ENCODE results near the gene ALDOC.
"Not testable (repeated sequence)": the region's sequence is repeated elsewhere in the genome, so short reads cannot be mapped to it uniquely, and the experiment has no call there.

The ALDOC gene

GRCh38 chr17:28577466-28577824 lies 750 bp upstream of the ALDOC start:
- no peak overlapping the region for H3K23ac ChIP-seq (ENCODE audit: low read length in 2 of 2)
- no peak overlapping the region for H3K4me3 ChIP-seq (ENCODE audit: insufficient read depth in 1 of 2, low read depth in 1 of 2, low read length in 2 of 2)
- no peaks in the 10 kb centered on the region for H3K79me1 ChIP-seq (replicated peaks; ENCODE audit: low read length, poor library complexity, severe bottlenecking)
- H3K4me2 ChIP-seq (ENCODE audit: low read length, poor library complexity, severe bottlenecking), result no peak overlapping the region
- H2BK120ac ChIP-seq (ENCODE audit: low read depth, low read length), result no peak overlapping the region
- H3K27ac ChIP-seq (ENCODE audit: low read length, poor library complexity, severe bottlenecking), result no peak overlapping the region
- no peaks in the 10 kb centered on the region for H3K27me3 ChIP-seq (ENCODE audit: control insufficient read depth in 1 of 2, insufficient read depth in 1 of 2, low read length in 2 of 2)
- H2AK5ac ChIP-seq (ENCODE audit: low read length, severe bottlenecking), result no peak overlapping the region
- no peak overlapping the region for H3K14ac ChIP-seq (ENCODE audit: low read length in 2 of 2)
- no peak overlapping the region for H2BK5ac ChIP-seq (ENCODE audit: low read depth, low read length, poor library complexity, severe bottlenecking)
- 100% methylated on average over 2 of the region's 3 CpGs for WGBS
- no peak overlapping the region for H4K8ac ChIP-seq (ENCODE audit: low read length)
- no peaks in the 10 kb centered on the region for H3K9me3 ChIP-seq (ENCODE audit: control insufficient read depth, low read length)
- no peak overlapping the region for H2AFZ ChIP-seq (ENCODE audit: low read depth, low read length)
- no peak overlapping the region for H4K91ac ChIP-seq (ENCODE audit: low read length)
- no peak overlapping the region for H3K18ac ChIP-seq (ENCODE audit: low read depth in 1 of 2, low read length in 2 of 2)
- no peak overlapping the region for H3K4ac ChIP-seq (ENCODE audit: low read depth in 1 of 2, low read length in 2 of 2)
- peaks cover 22 to 43% of the 10 kb centered on the region in 2 experiments for H3K36me3 ChIP-seq (ENCODE audit: control insufficient read depth in 1 of 2, insufficient read depth in 2 of 2, low read depth in 1 of 2, low read length in 2 of 2)
- no peak overlapping the region for H2BK15ac ChIP-seq (ENCODE audit: low read depth, poor library complexity, severe bottlenecking)
- no peak overlapping the region for H3K9ac ChIP-seq (ENCODE audit: low read length)
- no peak overlapping the region for H2BK12ac ChIP-seq (ENCODE audit: low read length in 2 of 2)
- peaks cover 9% of the 10 kb centered on the region for H3K4me1 ChIP-seq (ENCODE audit: control insufficient read depth, insufficient read depth, low read depth, low read length)
- no peak for DNase-seq

DNA sequence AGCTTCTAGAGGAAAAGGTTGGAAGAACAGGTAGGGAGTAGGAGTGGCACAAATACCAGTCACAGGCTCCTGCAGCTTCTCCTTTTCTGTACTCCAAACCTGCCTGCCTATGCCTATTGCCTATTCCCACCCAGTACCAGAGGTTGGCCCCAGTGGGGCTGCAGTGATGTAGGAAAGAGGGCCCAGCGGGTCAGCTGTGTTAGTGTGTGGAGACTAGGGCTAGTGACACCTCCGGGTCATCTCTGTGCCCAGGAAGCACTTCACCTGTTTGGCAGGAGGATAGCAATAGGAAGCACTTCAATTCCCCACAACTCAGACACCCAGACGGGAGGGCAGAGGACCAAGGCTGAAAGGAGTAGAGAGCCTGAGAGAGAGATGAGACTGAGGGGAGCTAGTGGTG lies 679 bp downstream of the ALDOC start:
- H2BK12ac ChIP-seq (ENCODE audit: low read length in 2 of 2); H3K27me3 ChIP-seq (ENCODE audit: control insufficient read depth in 1 of 2, insufficient read depth in 1 of 2, low read length in 2 of 2); H2BK15ac ChIP-seq (ENCODE audit: low read depth, poor library complexity, severe bottlenecking); H3K4ac ChIP-seq (ENCODE audit: low read depth in 1 of 2, low read length in 2 of 2); H2AK5ac ChIP-seq (ENCODE audit: low read length, severe bottlenecking); H3K9me3 ChIP-seq (ENCODE audit: control insufficient read depth, low read length); H4K8ac ChIP-seq (ENCODE audit: low read length); H2AFZ ChIP-seq (ENCODE audit: low read depth, low read length); H3K4me3 ChIP-seq (ENCODE audit: insufficient read depth in 1 of 2, low read depth in 1 of 2, low read length in 2 of 2); H3K79me1 ChIP-seq (replicated peaks; ENCODE audit: low read length, poor library complexity, severe bottlenecking); H3K14ac ChIP-seq (ENCODE audit: low read length in 2 of 2); H3K23ac ChIP-seq (ENCODE audit: low read length in 2 of 2); H3K4me2 ChIP-seq (ENCODE audit: low read length, poor library complexity, severe bottlenecking); DNase-seq; H3K27ac ChIP-seq (ENCODE audit: low read length, poor library complexity, severe bottlenecking); H3K18ac ChIP-seq (ENCODE audit: low read depth in 1 of 2, low read length in 2 of 2); H2BK120ac ChIP-seq (ENCODE audit: low read depth, low read length); H2BK5ac ChIP-seq (ENCODE audit: low read depth, low read length, poor library complexity, severe bottlenecking); H3K9ac ChIP-seq (ENCODE audit: low read length); H4K91ac ChIP-seq (ENCODE audit: low read length): not testable (repeated sequence)
- WGBS, result 54% methylated on average over 2 of the region's 3 CpGs
- Histone ChIP-seq H3K36me3 (ENCODE audit: control insufficient read depth in 1 of 2, insufficient read depth in 2 of 2, low read depth in 1 of 2, low read length in 2 of 2) (peaks cover 22 to 36% of the 10 kb centered on the region in 2 experiments), H3K4me1 (ENCODE audit: control insufficient read depth, insufficient read depth, low read depth, low read length) (peaks cover 11% of the 10 kb centered on the region)

GRCh38 chr17:28575126-28575795 lies 1.4 kb downstream of the ALDOC start:
- no peak overlapping the region for H4K91ac ChIP-seq (ENCODE audit: low read length)
- H3K4ac ChIP-seq (ENCODE audit: low read depth in 1 of 2, low read length in 2 of 2), result no peak overlapping the region
- H2AFZ ChIP-seq (ENCODE audit: low read depth, low read length), result no peak overlapping the region
- no peak for DNase-seq
- peaks cover 22 to 33% of the 10 kb centered on the region in 2 experiments for H3K36me3 ChIP-seq (ENCODE audit: control insufficient read depth in 1 of 2, insufficient read depth in 2 of 2, low read depth in 1 of 2, low read length in 2 of 2)
- no peak overlapping the region for H3K14ac ChIP-seq (ENCODE audit: low read length in 2 of 2)
- H3K27ac ChIP-seq (ENCODE audit: low read length, poor library complexity, severe bottlenecking), result no peak overlapping the region
- no peak overlapping the region for H2AK5ac ChIP-seq (ENCODE audit: low read length, severe bottlenecking)
- no peak overlapping the region for H3K9ac ChIP-seq (ENCODE audit: low read length)
- no peak overlapping the region for H3K4me3 ChIP-seq (ENCODE audit: insufficient read depth in 1 of 2, low read depth in 1 of 2, low read length in 2 of 2)
- H3K4me2 ChIP-seq (ENCODE audit: low read length, poor library complexity, severe bottlenecking), result no peak overlapping the region
- no peak overlapping the region for H2BK15ac ChIP-seq (ENCODE audit: low read depth, poor library complexity, severe bottlenecking)
- H4K8ac ChIP-seq (ENCODE audit: low read length), result no peak overlapping the region
- no peak overlapping the region for H2BK120ac ChIP-seq (ENCODE audit: low read depth, low read length)
- no peak overlapping the region for H3K23ac ChIP-seq (ENCODE audit: low read length in 2 of 2)
- 93% methylated on average over 14 of the region's 14 CpGs for WGBS
- peaks cover 5% of the 10 kb centered on the region for H3K79me1 ChIP-seq (replicated peaks; ENCODE audit: low read length, poor library complexity, severe bottlenecking)
- no peaks in the 10 kb centered on the region for H3K9me3 ChIP-seq (ENCODE audit: control insufficient read depth, low read length)
- H2BK12ac ChIP-seq (ENCODE audit: low read length in 2 of 2), result no peak overlapping the region
- no peaks in the 10 kb centered on the region for H3K27me3 ChIP-seq (ENCODE audit: control insufficient read depth in 1 of 2, insufficient read depth in 1 of 2, low read length in 2 of 2)
- H2BK5ac ChIP-seq (ENCODE audit: low read depth, low read length, poor library complexity, severe bottlenecking), result no peak overlapping the region
- no peak overlapping the region for H3K18ac ChIP-seq (ENCODE audit: low read depth in 1 of 2, low read length in 2 of 2)
- peaks cover 12% of the 10 kb centered on the region for H3K4me1 ChIP-seq (ENCODE audit: control insufficient read depth, insufficient read depth, low read depth, low read length)

DNA sequence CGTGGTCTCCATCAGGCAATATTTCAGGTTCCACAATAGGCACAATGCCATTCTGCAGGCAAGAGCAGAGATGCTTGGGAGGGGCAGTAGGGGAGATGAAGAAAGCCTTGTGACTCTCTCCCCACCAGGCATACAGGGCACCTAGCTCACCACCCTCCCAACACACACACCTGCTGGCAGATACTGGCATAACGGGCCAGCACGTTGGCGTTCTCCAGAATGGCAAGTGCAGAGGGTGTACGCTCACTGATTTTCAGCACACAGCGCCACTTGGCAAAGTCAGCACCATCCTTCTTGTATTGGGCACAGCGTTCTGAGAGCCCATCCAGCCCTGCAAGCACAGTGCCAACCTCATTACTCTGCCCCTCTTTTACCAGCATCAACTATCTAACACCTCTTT lies 2.2 kb downstream of the ALDOC start:
- H2BK12ac ChIP-seq (ENCODE audit: low read length in 2 of 2), result no peak overlapping the region
- no peak overlapping the region for H4K8ac ChIP-seq (ENCODE audit: low read length)
- H3K79me1 ChIP-seq (replicated peaks; ENCODE audit: low read length, poor library complexity, severe bottlenecking), result peaks cover 6% of the 10 kb centered on the region
- no peak overlapping the region for H2AFZ ChIP-seq (ENCODE audit: low read depth, low read length)
- H3K23ac ChIP-seq (ENCODE audit: low read length in 2 of 2), result no peak overlapping the region
- H3K27ac ChIP-seq (ENCODE audit: low read length, poor library complexity, severe bottlenecking), result no peak overlapping the region
- H4K91ac ChIP-seq (ENCODE audit: low read length), result no peak overlapping the region
- no peak overlapping the region for H3K4me3 ChIP-seq (ENCODE audit: insufficient read depth in 1 of 2, low read depth in 1 of 2, low read length in 2 of 2)
- H3K4me2 ChIP-seq (ENCODE audit: low read length, poor library complexity, severe bottlenecking), result no peak overlapping the region
- H3K36me3 ChIP-seq (ENCODE audit: control insufficient read depth in 1 of 2, insufficient read depth in 2 of 2, low read depth in 1 of 2, low read length in 2 of 2), result peaks cover 18 to 26% of the 10 kb centered on the region in 2 experiments
- no peak overlapping the region for H2AK5ac ChIP-seq (ENCODE audit: low read length, severe bottlenecking)
- H3K4me1 ChIP-seq (ENCODE audit: control insufficient read depth, insufficient read depth, low read depth, low read length), result peaks cover 14% of the 10 kb centered on the region
- H3K9ac ChIP-seq (ENCODE audit: low read length), result no peak overlapping the region
- H3K9me3 ChIP-seq (ENCODE audit: control insufficient read depth, low read length), result no peaks in the 10 kb centered on the region
- no peak overlapping the region for H2BK15ac ChIP-seq (ENCODE audit: low read depth, poor library complexity, severe bottlenecking)
- H3K14ac ChIP-seq (ENCODE audit: low read length in 2 of 2), result no peak overlapping the region
- no peak overlapping the region for H2BK5ac ChIP-seq (ENCODE audit: low read depth, low read length, poor library complexity, severe bottlenecking)
- H3K18ac ChIP-seq (ENCODE audit: low read depth in 1 of 2, low read length in 2 of 2), result no peak overlapping the region
- no peak for DNase-seq
- H3K27me3 ChIP-seq (ENCODE audit: control insufficient read depth in 1 of 2, insufficient read depth in 1 of 2, low read length in 2 of 2), result no peaks in the 10 kb centered on the region
- H3K4ac ChIP-seq (ENCODE audit: low read depth in 1 of 2, low read length in 2 of 2), result no peak overlapping the region
- H2BK120ac ChIP-seq (ENCODE audit: low read depth, low read length), result no peak overlapping the region
- 97% methylated on average over 6 of the region's 7 CpGs for WGBS
